Large intestine (tissue), 3 donors: ENCODE results near the gene FLRT1. TPM values are rescaled to one million over a fixed set of nuclear protein-coding genes. Genes with fewer than 3 reads are reported as not detected.

ENCODE experiments used
- DNase-seq, 2 donors: peaks; one replicate each; pipeline versions ENCODE4 v3.0.0 to v3.0.0-alpha.2; 2013
- H3K27ac ChIP-seq: one replicate; pipeline ENCODE4 v1.5.1; 2013; ENCODE audit warnings: low read length
- H3K27me3 ChIP-seq: 2 replicates; pipeline ENCODE4 v1.6.1; 2013; ENCODE audit warnings: low read length; ENCODE audit not compliant: control insufficient read depth, insufficient read depth
- H3K36me3 ChIP-seq: 2 replicates; pipeline ENCODE4 v1.6.1; 2013; ENCODE audit warnings: low read length; ENCODE audit not compliant: control insufficient read depth, insufficient read depth
- H3K4me1 ChIP-seq: one replicate; pipeline ENCODE4 v1.6.1; 2013; ENCODE audit warnings: low read length; ENCODE audit not compliant: control insufficient read depth, insufficient read depth
- H3K4me3 ChIP-seq: one replicate; pipeline ENCODE4 v1.5.1; 2013; ENCODE audit warnings: low read length
- H3K9me3 ChIP-seq: one replicate; pipeline ENCODE4 v1.6.1; 2013; ENCODE audit warnings: mild to moderate bottlenecking, low read depth, low read length, moderate library complexity; ENCODE audit not compliant: control insufficient read depth
- WGBS: methylation state at CpG from one replicate; pipeline ENCODE4 v1.1.5; 2013; ENCODE audit warnings: low lambda C conversion rate; ENCODE audit not compliant: insufficient coverage; 5-methylcytosine and 5-hydroxymethylcytosine counted together
- polyA plus RNA-seq: library from polyadenylated mRNA; unstranded; fragments of 120-200 nt; gene quantifications from one replicate; pipeline ENCODE4 v1.2.1, GENCODE V29; 2013

The FLRT1 gene
- polyA plus RNA-seq, 1 donor = 1.9 TPM

GRCh38 chr11:64048042-64048854, 12.5 kb downstream of the FLRT1 start:
- Histone ChIP-seq H3K27ac (no peak overlapping the region), H3K36me3 (no peaks in the 10 kb centered on the region), H3K9me3 (no peaks in the 10 kb centered on the region), H3K27me3 (no peaks in the 10 kb centered on the region), H3K4me1 (peaks cover under 1% of the 10 kb centered on the region), H3K4me3 (no peak overlapping the region)
- WGBS = no CpG with 5 or more reads among the region's 19 CpGs
- DNase-seq = no peak

DNA sequence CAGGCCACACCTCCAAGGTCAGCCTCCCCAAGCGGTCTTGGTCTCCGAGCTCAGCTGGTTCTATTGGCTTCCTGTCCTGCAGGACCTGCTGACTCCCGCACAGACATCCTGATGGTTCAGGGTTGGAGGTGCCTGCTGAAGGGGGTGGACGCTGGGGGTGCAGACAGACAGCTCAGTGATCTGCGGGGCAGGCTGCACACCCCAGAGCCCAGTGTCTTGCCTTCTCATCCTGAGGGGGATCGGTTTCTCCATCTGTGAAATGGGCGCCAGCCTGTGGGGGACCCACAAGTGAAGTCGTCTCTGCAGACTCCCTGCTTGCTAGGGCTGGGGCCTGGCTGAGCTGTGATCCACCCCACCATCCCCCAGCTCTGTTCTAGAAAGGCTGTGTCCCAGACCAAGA, 13.8 kb downstream of the FLRT1 start:
- no CpG with 5 or more reads among the region's 8 CpGs for WGBS
- Histone ChIP-seq H3K27me3 (no peaks in the 10 kb centered on the region), H3K4me3 (no peak overlapping the region), H3K4me1 (peaks cover 4% of the 10 kb centered on the region), H3K36me3 (no peaks in the 10 kb centered on the region), H3K9me3 (no peaks in the 10 kb centered on the region), H3K27ac (no peak overlapping the region)
- no peak for DNase-seq

- no peaks in the 10 kb centered on the region for H3K36me3 ChIP-seq
- H3K4me1 ChIP-seq = peaks cover 4% of the 10 kb centered on the region
- no peak for DNase-seq
- H3K9me3 ChIP-seq = no peaks in the 10 kb centered on the region
- H3K27ac ChIP-seq = no peak overlapping the region
- WGBS = no CpG with 5 or more reads among the region's 19 CpGs
- no peak overlapping the region for H3K4me3 ChIP-seq
- H3K27me3 ChIP-seq = no peaks in the 10 kb centered on the region
Measured at GRCh38 chr11:64051297-64051696, 15.6 kb downstream of the FLRT1 start.

- no peak for DNase-seq
- Histone ChIP-seq H3K27me3 (no peaks in the 10 kb centered on the region), H3K4me1 (peaks cover 4% of the 10 kb centered on the region), H3K27ac (no peak overlapping the region), H3K4me3 (no peak overlapping the region), H3K9me3 (no peaks in the 10 kb centered on the region), H3K36me3 (no peaks in the 10 kb centered on the region)
- no CpG with 5 or more reads among the region's 2 CpGs for WGBS
Measured at GRCh38 chr11:64052436-64052835, 16.7 kb downstream of the FLRT1 start.

DNA sequence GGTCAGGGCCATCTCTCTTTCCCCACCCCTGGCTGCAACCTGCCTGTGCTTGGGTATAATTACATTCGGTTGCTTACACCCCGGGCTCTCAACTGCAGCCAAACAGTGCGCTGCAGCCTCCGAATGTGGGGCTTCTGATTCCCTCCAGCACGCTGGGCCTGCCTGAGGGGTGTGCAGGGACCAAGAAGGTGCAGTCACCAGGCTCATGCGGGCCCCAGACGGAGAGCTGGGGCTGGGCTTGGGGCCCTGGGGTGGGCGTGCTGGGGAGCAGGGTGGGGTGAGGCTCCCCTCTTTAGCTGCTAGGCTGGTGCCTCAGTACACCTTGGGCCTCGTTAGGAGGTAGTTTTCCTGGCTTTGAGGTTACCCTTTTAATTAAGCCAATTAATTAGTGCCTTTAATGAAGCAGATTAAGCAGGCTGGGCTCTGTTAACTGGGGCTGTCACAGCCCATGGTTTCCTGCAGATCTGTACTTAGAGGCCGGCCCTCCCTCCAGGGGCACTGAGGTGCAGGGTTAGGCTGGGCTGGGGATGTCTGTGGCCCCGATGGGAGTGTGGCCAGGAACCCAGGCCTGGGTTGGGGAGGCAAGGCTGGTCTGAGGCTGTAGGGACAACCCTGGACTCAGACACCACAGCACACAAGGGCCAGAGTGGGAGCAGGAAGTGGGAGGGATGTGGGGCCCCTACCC, 17.3 kb downstream of the FLRT1 start:
- Histone ChIP-seq H3K4me1 (peaks cover 4% of the 10 kb centered on the region), H3K27ac (no peak overlapping the region), H3K9me3 (no peaks in the 10 kb centered on the region), H3K27me3 (no peaks in the 10 kb centered on the region), H3K36me3 (no peaks in the 10 kb centered on the region), H3K4me3 (no peak overlapping the region)
- no peak for DNase-seq
- no CpG with 5 or more reads among the region's 11 CpGs for WGBS

DNA sequence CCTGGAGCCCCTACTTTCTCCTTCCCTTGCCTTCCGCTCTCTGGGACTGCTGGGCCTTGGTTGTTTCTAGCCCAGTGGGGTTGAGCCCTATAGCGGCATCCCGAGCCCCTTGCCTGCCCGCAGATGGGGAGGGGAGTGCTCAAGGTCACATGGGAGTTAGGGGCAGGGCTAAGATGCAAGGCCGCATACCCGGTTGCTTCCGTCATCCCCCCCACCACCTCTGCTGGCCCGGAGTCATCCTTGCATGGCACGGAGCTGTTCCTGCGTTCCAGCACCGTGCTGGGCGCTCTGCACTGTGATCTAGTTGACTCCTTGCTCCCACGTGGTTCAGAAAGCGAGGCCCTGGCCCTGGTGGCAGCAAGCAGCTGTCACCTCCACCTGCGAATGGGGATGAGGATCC, 18.0 kb downstream of the FLRT1 start:
- no peak for DNase-seq
- H3K27ac ChIP-seq = no peak overlapping the region

GRCh38 chr11:64055077-64055476, 19.3 kb downstream of the FLRT1 start:
- H3K27me3 ChIP-seq = peaks cover 2% of the 10 kb centered on the region
- no peaks in the 10 kb centered on the region for H3K36me3 ChIP-seq
- no peaks in the 10 kb centered on the region for H3K9me3 ChIP-seq
- no peak overlapping the region for H3K27ac ChIP-seq
- H3K4me3 ChIP-seq = no peak overlapping the region
- DNase-seq = no peak
- WGBS = no CpG with 5 or more reads among the region's 8 CpGs
- H3K4me1 ChIP-seq = peaks cover 4% of the 10 kb centered on the region

More for the DNA sequence above, 18.0 kb downstream of the FLRT1 start:
- Histone ChIP-seq H3K36me3 (no peaks in the 10 kb centered on the region), H3K27me3 (no peaks in the 10 kb centered on the region), H3K4me3 (no peak overlapping the region), H3K9me3 (no peaks in the 10 kb centered on the region), H3K4me1 (peaks cover 4% of the 10 kb centered on the region)
- WGBS = no CpG with 5 or more reads among the region's 15 CpGs

DNA sequence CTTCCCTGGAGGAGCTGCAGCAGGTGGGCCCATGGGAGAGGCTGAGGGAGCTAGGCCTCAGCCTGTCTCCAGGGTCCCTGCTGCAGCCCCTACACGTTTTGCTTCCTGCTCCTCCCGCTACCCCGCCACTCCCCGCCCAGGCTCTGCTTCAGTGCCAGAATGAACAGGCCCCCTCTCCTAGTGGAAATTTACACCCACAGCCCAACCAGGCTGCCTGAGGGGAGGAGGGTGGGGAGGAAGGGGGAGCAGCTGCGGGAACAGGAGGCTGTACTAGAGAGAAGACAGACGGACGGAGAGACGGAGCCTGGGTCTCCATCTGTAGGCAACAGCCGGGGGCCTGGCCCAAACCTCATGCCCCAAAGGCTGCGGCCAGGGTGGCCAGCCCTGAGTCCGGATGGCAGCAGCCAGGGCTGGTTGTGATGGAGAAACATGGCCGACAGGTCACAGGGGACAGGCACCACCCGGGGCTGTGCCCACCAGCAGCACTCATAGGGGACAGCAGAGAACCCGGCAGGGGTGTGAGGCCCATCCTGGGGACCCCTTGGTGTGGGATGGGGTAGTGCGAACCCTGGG, 20.6 kb downstream of the FLRT1 start:
- no CpG with 5 or more reads among the region's 15 CpGs for WGBS
- Histone ChIP-seq H3K4me1 (peaks cover 13% of the 10 kb centered on the region), H3K4me3 (no peak overlapping the region)

DNA sequence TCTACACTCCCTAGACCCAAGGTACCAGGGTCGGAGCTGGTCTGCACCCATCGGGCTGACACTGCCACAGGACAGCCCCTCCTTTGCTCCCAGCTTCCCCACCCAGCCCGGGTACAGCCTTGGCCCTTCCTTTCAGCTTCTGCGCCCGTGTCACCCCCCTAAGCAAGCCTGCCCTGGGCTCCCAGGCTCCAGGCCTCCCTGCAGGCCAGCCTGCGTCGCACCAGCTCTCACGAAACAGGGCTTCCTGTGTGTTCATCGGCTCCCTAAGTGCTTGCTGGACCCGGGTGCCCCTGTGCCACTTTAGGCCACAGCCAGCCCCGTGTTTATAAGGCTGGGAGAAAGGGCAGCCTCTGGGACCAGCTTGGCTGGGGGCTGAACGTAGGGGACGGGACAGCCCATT, 21.1 kb downstream of the FLRT1 start:
- Histone ChIP-seq H3K4me1 (peaks cover 14% of the 10 kb centered on the region), H3K4me3 (no peak overlapping the region), H3K9me3 (no peaks in the 10 kb centered on the region), H3K27me3 (peaks cover 17% of the 10 kb centered on the region), H3K36me3 (no peaks in the 10 kb centered on the region), H3K27ac (no peak overlapping the region)
- no peak for DNase-seq
- WGBS = no CpG with 5 or more reads among the region's 13 CpGs

More for the DNA sequence above, 20.6 kb downstream of the FLRT1 start:
- no peak overlapping the region for H3K27ac ChIP-seq
- no peaks in the 10 kb centered on the region for H3K9me3 ChIP-seq
- H3K36me3 ChIP-seq = no peaks in the 10 kb centered on the region
- DNase-seq = no peak
- H3K27me3 ChIP-seq = peaks cover 13% of the 10 kb centered on the region

DNA sequence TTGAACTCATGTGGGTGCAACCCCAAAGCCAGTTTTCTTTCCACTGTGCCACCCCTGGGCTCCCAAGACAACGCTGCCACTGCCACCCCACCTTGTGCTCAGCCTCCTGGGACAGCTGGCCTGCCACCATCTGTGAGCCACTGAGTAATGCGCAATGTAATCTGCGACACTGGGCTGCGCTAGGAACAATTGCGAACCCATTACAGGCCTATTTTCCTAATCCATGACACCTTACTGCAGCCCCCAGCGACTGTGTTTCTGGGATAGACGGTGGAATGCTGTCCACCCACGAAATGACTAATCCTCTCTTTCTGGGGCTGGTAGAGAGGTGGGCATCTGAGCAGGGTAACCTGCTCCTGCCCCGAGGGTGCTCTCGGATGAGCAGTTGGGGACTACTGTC, 22.2 kb downstream of the FLRT1 start:
- no peak overlapping the region for H3K27ac ChIP-seq
- H3K4me3 ChIP-seq = no peak overlapping the region
- DNase-seq = no peak
- peaks cover 24% of the 10 kb centered on the region for H3K27me3 ChIP-seq
- peaks cover 14% of the 10 kb centered on the region for H3K4me1 ChIP-seq
- H3K36me3 ChIP-seq = no peaks in the 10 kb centered on the region
- no peaks in the 10 kb centered on the region for H3K9me3 ChIP-seq
- no CpG with 5 or more reads among the region's 10 CpGs for WGBS
